Spleen (tissue), 7 donors: ENCODE results near the gene RNF114.

Experiments
- CTCF ChIP-seq, 11 experiments: fragments of 200-600 bp in 7 of 11; fragments of 450-650 bp in 4 of 11; sonication (generic) in 4 of 11; IDR thresholded peaks in 8 of 11; conservative IDR thresholded peaks in 3 of 11; 1 replicate in 7 of 11; 2 replicates in 4 of 11; pipeline versions ENCODE4 v1.4.0 to v1.8.0; 2016 to 2021; ENCODE audit warnings: antibody characterized with exemption in 11 of 11, inconsistent platforms in 4 of 11, mild to moderate bottlenecking in 1 of 11
- POLR2A ChIP-seq, 3 donors: fragments of 450-650 bp; IDR thresholded peaks; one replicate each; pipeline ENCODE4 v1.5.1; 2017; ENCODE audit warnings: antibody characterized with exemption in 3 of 3, mild to moderate bottlenecking in 1 of 3
- donor health status: DM: no; HTN: no; CAD: no; lungs with moderate emphysema.
- donor health status: DM: no; HTN: no; CAD: no.
- donor health status: DM: no; HTN: no; CAD: no.

GRCh38 chr20:49961413-49961812, 25.2 kb downstream of the RNF114 start:
- TF ChIP-seq POLR2A (IDR thresholded peaks at IDR 0.05) (no peak), CTCF (IDR thresholded peaks at IDR 0.05 in 8 of 11, conservative IDR thresholded peaks at IDR 0.05 in 3 of 11) (no peak)
